TTC549 (cell line): Measurements from ENCODE around the gene NDEL1.

ENCODE experiments used
- FAIRE-seq: peaks from 2 replicates; lab custom pipeline; 2012; peaks lifted over from hg19 to GRCh38; lab: Jason Lieb, UNC

Gene NDEL1

DNA sequence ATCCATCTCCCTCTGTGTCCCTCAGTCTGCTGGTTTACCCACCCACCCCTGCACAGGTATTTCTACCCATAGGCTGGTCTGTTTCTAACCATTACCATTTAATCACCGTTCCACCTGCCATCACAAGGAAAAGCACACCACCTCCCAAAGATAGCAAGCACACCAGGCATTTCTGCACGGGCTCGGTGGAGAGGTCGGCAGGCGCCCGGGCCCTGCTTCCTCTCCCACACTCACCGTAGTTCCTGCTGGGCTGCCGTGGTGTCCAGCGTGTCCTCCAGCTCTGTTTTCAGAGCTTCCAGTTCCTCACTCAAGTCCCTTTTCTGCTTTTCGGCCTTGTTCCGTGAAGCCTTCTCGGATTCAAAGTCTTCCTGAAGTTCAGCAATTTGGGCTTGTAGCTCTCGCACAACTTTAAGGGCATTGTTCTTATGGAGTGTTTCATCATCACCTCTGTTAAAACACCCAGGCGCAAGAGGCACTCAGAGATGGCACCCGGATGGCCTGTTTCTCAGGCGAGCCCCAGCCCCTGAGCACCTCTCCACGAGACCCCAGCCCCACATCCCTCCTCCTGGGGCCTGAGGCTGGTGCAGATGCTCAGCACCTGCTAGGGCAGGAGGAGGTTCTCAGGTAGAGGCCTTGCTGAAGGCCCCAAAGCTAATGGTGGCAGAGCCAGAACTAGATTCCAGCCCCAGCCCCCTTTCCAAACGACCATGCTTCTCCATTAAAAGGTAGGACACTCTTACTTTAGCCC lies 69.0 kb downstream of the NDEL1 start:
- FAIRE-seq = no peak

- no peak for FAIRE-seq
These were observed 70.5 kb downstream of the NDEL1 start for GRCh38 chr17:8506145-8506544.

DNA sequence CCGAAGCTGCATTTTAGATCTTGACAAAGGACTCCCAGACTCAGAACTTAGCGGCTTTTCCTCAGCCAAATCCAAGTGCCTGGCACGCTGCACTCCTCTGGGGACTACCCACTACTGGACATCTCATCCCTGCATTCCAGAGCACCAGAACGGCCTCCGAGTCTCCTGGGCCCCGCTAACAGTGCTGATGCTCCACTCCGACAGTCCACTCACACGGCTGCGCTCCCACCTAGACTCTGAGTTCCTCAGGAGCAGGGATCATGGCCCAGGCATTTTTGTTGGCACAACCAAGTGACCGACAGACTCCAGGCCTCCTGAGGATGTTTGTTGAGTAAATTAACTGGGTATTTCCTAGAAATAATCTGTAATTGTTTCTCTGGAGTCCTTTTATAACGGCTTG lies 79.1 kb downstream of the NDEL1 start:
- FAIRE-seq = no peak
